ENCODE measurements around the gene STPG1.

Gene STPG1

GRCh38 chr1:24381256-24381655 is 32.3 kb downstream of the STPG1 start:
- DNase-seq: no peak
- no peak overlapping the region for H3K27ac ChIP-seq
- H3K4me3 ChIP-seq (ENCODE audit: low read depth, low read length): no peak overlapping the region
- no peaks in the 10 kb centered on the region for H3K36me3 ChIP-seq (replicated peaks)
- TF ChIP-seq, protein P1, sequence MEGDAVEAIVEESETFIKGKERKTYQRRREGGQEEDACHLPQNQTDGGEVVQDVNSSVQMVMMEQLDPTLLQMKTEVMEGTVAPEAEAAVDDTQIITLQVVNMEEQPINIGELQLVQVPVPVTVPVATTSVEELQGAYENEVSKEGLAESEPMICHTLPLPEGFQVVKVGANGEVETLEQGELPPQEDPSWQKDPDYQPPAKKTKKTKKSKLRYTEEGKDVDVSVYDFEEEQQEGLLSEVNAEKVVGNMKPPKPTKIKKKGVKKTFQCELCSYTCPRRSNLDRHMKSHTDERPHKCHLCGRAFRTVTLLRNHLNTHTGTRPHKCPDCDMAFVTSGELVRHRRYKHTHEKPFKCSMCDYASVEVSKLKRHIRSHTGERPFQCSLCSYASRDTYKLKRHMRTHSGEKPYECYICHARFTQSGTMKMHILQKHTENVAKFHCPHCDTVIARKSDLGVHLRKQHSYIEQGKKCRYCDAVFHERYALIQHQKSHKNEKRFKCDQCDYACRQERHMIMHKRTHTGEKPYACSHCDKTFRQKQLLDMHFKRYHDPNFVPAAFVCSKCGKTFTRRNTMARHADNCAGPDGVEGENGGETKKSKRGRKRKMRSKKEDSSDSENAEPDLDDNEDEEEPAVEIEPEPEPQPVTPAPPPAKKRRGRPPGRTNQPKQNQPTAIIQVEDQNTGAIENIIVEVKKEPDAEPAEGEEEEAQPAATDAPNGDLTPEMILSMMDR (IDR thresholded peaks at IDR 0.05; ENCODE audit: low read depth, low read length, missing control alignments): no peak
- in situ Hi-C loops (cut with HindIII; ENCODE audit: low pct_ligation_motif_present, low sequenced_read_pairs): no loop called here
- H3K27me3 ChIP-seq (replicated peaks): no peaks in the 10 kb centered on the region

DNA sequence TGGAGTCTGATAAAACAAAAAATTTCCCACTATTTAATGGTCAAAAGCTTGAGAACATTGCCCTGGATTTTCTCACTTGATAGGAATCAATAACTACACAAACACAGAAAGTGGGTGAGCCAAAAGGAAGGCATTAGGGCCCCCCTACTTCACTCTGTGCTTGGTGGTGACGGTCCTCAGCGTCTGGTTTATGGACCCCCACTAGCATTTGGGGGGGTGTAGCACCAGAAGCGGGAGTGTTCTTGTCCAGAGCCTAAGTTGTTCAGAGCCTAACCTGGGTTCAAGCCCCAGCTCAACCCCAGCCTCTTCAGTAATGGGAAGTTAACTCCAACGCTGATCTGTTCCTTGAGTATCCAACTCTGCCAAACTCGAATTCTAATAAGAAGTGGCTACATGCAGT is 33.1 kb downstream of the STPG1 start:
- H3K4me3 ChIP-seq (ENCODE audit: low read depth, low read length): no peak overlapping the region
- no peaks in the 10 kb centered on the region for H3K27me3 ChIP-seq (replicated peaks)
- TF ChIP-seq, protein P1 (IDR thresholded peaks at IDR 0.05; ENCODE audit: low read depth, low read length, missing control alignments): no peak
- DNase-seq: no peak
- no peak overlapping the region for H3K27ac ChIP-seq
- no peaks in the 10 kb centered on the region for H3K36me3 ChIP-seq (replicated peaks)
- in situ Hi-C loops (cut with HindIII; ENCODE audit: low pct_ligation_motif_present, low sequenced_read_pairs): no loop called here

DNA sequence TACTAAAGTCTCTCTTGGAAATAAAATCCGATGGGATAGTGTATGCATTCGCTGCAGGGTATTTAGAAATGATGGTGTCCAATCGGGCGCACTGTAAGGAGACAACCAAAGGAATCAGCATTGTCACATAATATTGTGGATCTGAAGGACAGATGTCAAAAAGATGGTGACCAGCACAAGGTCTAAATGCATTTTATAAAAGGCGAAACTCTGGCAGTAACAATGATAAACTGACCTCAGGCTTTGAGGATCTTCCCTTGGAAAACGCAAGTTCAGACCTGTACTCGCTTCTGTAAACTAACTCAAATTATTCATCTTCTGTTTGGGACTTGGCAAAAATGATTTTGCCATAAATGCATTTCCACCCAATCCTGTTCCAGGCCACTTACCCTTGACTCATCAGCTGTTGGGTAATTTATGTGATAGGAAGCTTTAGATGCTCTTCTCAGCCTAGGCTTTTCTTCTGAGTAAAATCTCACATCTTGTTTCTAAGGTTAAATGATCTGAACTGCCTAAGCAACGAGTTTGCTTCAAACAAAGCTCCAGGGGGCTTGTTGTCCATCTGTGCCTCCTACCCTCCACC is 33.8 kb downstream of the STPG1 start:
- in situ Hi-C loops (cut with HindIII; ENCODE audit: low pct_ligation_motif_present, low sequenced_read_pairs): no loop called here
- TF ChIP-seq, protein P1 (IDR thresholded peaks at IDR 0.05; ENCODE audit: low read depth, low read length, missing control alignments): no peak
- H3K4me3 ChIP-seq (ENCODE audit: low read depth, low read length): no peak overlapping the region
- H3K27me3 ChIP-seq (replicated peaks): no peaks in the 10 kb centered on the region
- H3K36me3 ChIP-seq (replicated peaks): no peaks in the 10 kb centered on the region
- DNase-seq: no peak
- no peak overlapping the region for H3K27ac ChIP-seq

DNA sequence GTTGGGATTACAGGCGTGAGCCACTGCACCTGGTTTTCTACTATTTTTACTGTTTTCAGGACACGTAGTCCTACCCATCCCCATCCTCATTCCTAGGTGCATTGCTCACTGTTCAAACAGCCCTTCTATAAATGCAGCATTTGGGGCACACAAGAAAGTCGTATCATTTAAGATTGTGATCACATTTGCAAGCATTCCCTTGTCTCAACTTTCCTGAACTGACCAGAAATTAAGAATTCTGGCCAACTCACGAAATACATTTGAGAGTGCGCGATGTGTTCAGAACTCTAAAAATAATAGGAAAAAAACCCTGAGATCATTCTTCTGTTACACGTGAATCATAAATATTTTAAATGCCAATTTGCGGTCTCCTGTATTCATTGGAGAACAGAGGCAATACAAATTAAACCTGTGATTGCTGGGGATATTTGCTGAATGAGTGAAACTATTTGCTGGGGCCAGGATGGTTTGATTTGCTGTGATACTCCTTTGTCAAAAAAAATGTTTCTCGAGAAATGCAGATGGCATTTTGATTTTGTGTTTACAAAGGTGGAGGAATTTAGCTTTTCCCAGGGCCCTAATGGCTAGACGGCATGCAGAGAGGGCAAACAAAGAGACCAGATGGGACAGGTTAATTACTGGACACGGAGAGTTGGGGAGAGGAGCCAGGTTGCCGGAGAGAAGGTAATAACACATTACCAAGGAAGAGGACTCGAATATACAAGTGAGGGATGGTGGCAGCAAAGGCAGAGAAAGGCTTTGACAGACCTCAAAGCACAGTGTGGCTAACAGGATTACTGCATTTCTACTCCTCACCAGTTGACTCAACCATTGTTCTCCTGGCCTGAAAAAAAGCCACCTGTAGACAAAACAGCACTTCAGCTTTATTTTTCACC is 38.4 kb downstream of the STPG1 start:
- no peak overlapping the region for H3K4me3 ChIP-seq (ENCODE audit: low read depth, low read length)
- DNase-seq: no peak
- TF ChIP-seq, protein P1 (IDR thresholded peaks at IDR 0.05; ENCODE audit: low read depth, low read length, missing control alignments): no peak
- in situ Hi-C loops (cut with HindIII; ENCODE audit: low pct_ligation_motif_present, low sequenced_read_pairs): no loop called here
- H3K27ac ChIP-seq: no peak overlapping the region
- no peaks in the 10 kb centered on the region for H3K36me3 ChIP-seq (replicated peaks)
- H3K27me3 ChIP-seq (replicated peaks): no peaks in the 10 kb centered on the region

GRCh38 chr1:24373710-24374109 is 39.9 kb downstream of the STPG1 start:
- Histone ChIP-seq H3K36me3 (replicated peaks) (no peaks in the 10 kb centered on the region), H3K4me3 (ENCODE audit: low read depth, low read length) (no peak overlapping the region), H3K27me3 (replicated peaks) (no peaks in the 10 kb centered on the region), H3K27ac (no peak overlapping the region)
- in situ Hi-C loops (cut with HindIII; ENCODE audit: low pct_ligation_motif_present, low sequenced_read_pairs): no loop called here
- no peak for DNase-seq
- TF ChIP-seq, protein P1 (IDR thresholded peaks at IDR 0.05; ENCODE audit: low read depth, low read length, missing control alignments): no peak
